WTC11 (cell line): Measurements from ENCODE around the gene SRRM3. TPM values are rescaled to one million over a fixed set of nuclear protein-coding genes. Genes with fewer than 3 reads are reported as not detected.

Experiments
- ATAC-seq: fragments of 200-7000 bp; cut with Tn5 transposase; 2 replicates; pipeline ENCODE4 v1.10.0; 2021; ENCODE audit warnings: mild to moderate bottlenecking, moderate library complexity
- CTCF ChIA-PET: fragments of 300-600 bp; sonication (Branson Sonifier 250); formaldehyde crosslinking; loops from one replicate; lab custom pipeline; 2021; ENCODE audit warnings: antibody characterized with exemption; lab: Charles Lee
- POLR2A ChIA-PET: fragments of 350-600 bp; sonication (Branson Sonifier 250); formaldehyde crosslinking; loops from one replicate; lab custom pipeline; 2021; ENCODE audit warnings: antibody characterized with exemption; lab: Charles Lee
- DNase-seq: peaks from one replicate; pipeline ENCODE4 v3.0.0; 2021; ENCODE audit warnings: low spot score
- H3K27ac Mint-ChIP-seq: 2 replicates; pipeline ENCODE4 v1.8.0; 2021; ENCODE audit warnings: mixed read lengths
- H3K27me3 Mint-ChIP-seq: 2 replicates; pipeline ENCODE4 v1.8.0; 2021; ENCODE audit warnings: low read depth, mild to moderate bottlenecking, moderate library complexity, mixed read lengths
- H3K36me3 Mint-ChIP-seq: 2 replicates; pipeline ENCODE4 v1.8.0; 2021; ENCODE audit warnings: mixed read lengths
- H3K4me1 Mint-ChIP-seq: 2 replicates; pipeline ENCODE4 v1.8.0; 2022; ENCODE audit warnings: mixed read lengths
- H3K4me3 Mint-ChIP-seq: 2 replicates; pipeline ENCODE4 v1.8.0; 2021; ENCODE audit warnings: mild to moderate bottlenecking, moderate library complexity, mixed read lengths
- H3K9me3 Mint-ChIP-seq: 2 replicates; pipeline ENCODE4 v1.8.0; 2021; ENCODE audit warnings: mixed read lengths
- CBFB ChIP-seq: sonication (generic); formaldehyde crosslinking; IDR thresholded peaks from 2 replicates; pipeline ENCODE4 v1.8.1; 2022; ENCODE audit warnings: mild to moderate bottlenecking, low read depth, missing genetic modification reagents
- ELF4 ChIP-seq: sonication (generic); formaldehyde crosslinking; IDR thresholded peaks from 2 replicates; pipeline ENCODE4 v1.8.1; 2022; ENCODE audit warnings: low read depth, mild to moderate bottlenecking, moderate library complexity, missing genetic modification reagents
- FOXJ3 ChIP-seq: sonication (generic); formaldehyde crosslinking; IDR thresholded peaks from 2 replicates; pipeline ENCODE4 v1.9.0; 2021; ENCODE audit warnings: missing genetic modification reagents, mild to moderate bottlenecking, borderline replicate concordance
- GABPB1 ChIP-seq: sonication (generic); formaldehyde crosslinking; IDR thresholded peaks from 2 replicates; pipeline ENCODE4 v1.8.1; 2023; ENCODE audit warnings: mild to moderate bottlenecking, missing genetic modification reagents
- GTF2I ChIP-seq: fragments of 250-450 bp; sonication (Bioruptor Pico); conservative IDR thresholded peaks from 2 replicates; pipeline ENCODE4 v1.4.0; 2021; ENCODE audit warnings: mild to moderate bottlenecking
- JUN ChIP-seq: sonication (generic); formaldehyde crosslinking; IDR thresholded peaks from 2 replicates; pipeline ENCODE4 v1.8.0; 2023; ENCODE audit warnings: mild to moderate bottlenecking, missing genetic modification reagents
- NFATC4 ChIP-seq: fragments of 250-450 bp; sonication (Bioruptor Pico); IDR thresholded peaks from 2 replicates; pipeline ENCODE4 v1.9.0; 2021; ENCODE audit warnings: mild to moderate bottlenecking
- SOX15 ChIP-seq: fragments of 250-450 bp; sonication (Bioruptor Pico); IDR thresholded peaks from 2 replicates; pipeline ENCODE4 v1.9.0; 2021; ENCODE audit warnings: mild to moderate bottlenecking
- SP1 ChIP-seq: sonication (generic); formaldehyde crosslinking; conservative IDR thresholded peaks from 2 replicates; pipeline ENCODE4 v1.8.1; 2022; ENCODE audit warnings: missing genetic modification reagents
- ZNF121 ChIP-seq: sonication (generic); formaldehyde crosslinking; IDR thresholded peaks from 2 replicates; pipeline ENCODE4 v1.8.0; 2023; ENCODE audit warnings: missing genetic modification reagents
- ZNF263 ChIP-seq: sonication (generic); formaldehyde crosslinking; IDR thresholded peaks from 2 replicates; pipeline ENCODE4 v1.8.1; 2022; ENCODE audit warnings: low read depth, mild to moderate bottlenecking, moderate library complexity, missing genetic modification reagents
- ZNF423 ChIP-seq: fragments of 250-450 bp; sonication (Bioruptor Pico); IDR thresholded peaks from 2 replicates; pipeline ENCODE4 v2.1.2; 2022; ENCODE audit warnings: mild to moderate bottlenecking, moderate library complexity
- total RNA-seq: library from RNA; stranded (reverse); gene quantifications from 3 replicates; pipeline ENCODE4 v1.2.3, GENCODE V29; 2021
- TF ChIP-seq, protein P1 (sequence below): sonication (generic); formaldehyde crosslinking; IDR thresholded peaks from 2 replicates; pipeline ENCODE4 v1.8.0; 2023; ENCODE audit warnings: mild to moderate bottlenecking, missing genetic modification reagents
- TF ChIP-seq, protein P2 (sequence below): sonication (generic); formaldehyde crosslinking; IDR thresholded peaks from 2 replicates; pipeline ENCODE4 v1.8.0; 2023; ENCODE audit warnings: missing genetic modification reagents, mild to moderate bottlenecking, borderline replicate concordance
- TF ChIP-seq, protein P3 (sequence below): sonication (generic); formaldehyde crosslinking; conservative IDR thresholded peaks from 2 replicates; pipeline ENCODE4 v1.8.1; 2022; ENCODE audit warnings: mild to moderate bottlenecking, missing genetic modification reagents
- TF ChIP-seq, protein P4 (sequence below): fragments of 250-450 bp; sonication (Bioruptor Pico); IDR thresholded peaks from 2 replicates; pipeline ENCODE4 v1.9.0; 2021; ENCODE audit warnings: moderate library complexity, mild to moderate bottlenecking, inconsistent platforms, borderline replicate concordance

SRRM3 gene
- total RNA-seq, 1 experiment from 2014 or later = 17.7 TPM

DNA sequence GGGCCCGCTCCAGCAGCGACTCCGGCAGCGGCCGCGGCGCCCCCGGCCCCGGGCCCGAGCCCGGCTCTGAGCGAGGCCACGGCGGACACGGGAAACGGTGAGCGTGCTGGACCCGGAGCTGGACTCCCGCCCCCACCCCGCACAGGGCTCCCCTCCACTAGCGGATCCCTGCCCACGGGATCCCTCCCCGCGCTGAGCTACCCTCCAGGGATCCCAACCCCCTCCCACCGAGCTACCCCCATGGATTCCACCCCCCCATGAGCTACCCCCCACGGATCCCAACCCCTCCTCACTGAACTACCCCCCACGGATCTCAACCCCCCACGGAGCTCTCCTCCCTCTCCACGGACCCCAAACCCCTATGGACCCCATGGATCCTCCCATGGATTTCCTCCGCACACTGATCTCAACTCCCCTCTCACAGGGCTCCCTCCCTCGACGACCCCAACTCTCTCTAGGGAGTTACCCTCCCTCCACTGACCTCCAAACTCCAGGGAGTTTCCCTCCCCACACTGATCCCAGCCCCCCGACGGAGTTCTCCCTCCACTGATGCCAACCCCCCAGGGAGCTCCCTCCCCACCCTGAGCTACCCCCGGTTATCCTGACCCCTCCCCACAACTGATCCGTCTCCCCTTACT is 80.1 kb downstream of the SRRM3 start:
- H3K9me3 Mint-ChIP-seq = no peaks in the 10 kb centered on the region
- H3K27me3 Mint-ChIP-seq = peaks cover 65% of the 10 kb centered on the region
- no peak overlapping the region for H3K27ac Mint-ChIP-seq
- CTCF ChIA-PET = interaction anchor here (0.6 to 5.5 kb wide), 12 partner anchors 9 to 213 kb away, joined by 4 to 35 read pairs (median 6); partner anchors contain the start of gene YWHAG
- DNase-seq = no peak
- POLR2A ChIA-PET = interaction anchor here (0.9 to 1.5 kb wide), 5 partner anchors 12 to 234 kb away, joined by 3 to 8 read pairs (median 4); partner anchors contain the start of genes HSPB1, MDH2 and STYXL1
- peak overlapping the region; percentile 83 for H3K4me3 Mint-ChIP-seq
- peaks cover 19% of the 10 kb centered on the region for H3K4me1 Mint-ChIP-seq
- ATAC-seq = peak; percentile 11
- TF ChIP-seq NFATC4 (CRISPR knock-in tag) (no peak), CBFB (CRISPR knock-in tag) (no peak), GABPB1 (no peak), SOX15 (no peak), GTF2I (CRISPR knock-in tag) (no peak), ZNF423 (CRISPR knock-in tag) (0 out of 2 replicates have a peak, but pooled peaks have one; percentile 16)
- TF ChIP-seq, protein P1, sequence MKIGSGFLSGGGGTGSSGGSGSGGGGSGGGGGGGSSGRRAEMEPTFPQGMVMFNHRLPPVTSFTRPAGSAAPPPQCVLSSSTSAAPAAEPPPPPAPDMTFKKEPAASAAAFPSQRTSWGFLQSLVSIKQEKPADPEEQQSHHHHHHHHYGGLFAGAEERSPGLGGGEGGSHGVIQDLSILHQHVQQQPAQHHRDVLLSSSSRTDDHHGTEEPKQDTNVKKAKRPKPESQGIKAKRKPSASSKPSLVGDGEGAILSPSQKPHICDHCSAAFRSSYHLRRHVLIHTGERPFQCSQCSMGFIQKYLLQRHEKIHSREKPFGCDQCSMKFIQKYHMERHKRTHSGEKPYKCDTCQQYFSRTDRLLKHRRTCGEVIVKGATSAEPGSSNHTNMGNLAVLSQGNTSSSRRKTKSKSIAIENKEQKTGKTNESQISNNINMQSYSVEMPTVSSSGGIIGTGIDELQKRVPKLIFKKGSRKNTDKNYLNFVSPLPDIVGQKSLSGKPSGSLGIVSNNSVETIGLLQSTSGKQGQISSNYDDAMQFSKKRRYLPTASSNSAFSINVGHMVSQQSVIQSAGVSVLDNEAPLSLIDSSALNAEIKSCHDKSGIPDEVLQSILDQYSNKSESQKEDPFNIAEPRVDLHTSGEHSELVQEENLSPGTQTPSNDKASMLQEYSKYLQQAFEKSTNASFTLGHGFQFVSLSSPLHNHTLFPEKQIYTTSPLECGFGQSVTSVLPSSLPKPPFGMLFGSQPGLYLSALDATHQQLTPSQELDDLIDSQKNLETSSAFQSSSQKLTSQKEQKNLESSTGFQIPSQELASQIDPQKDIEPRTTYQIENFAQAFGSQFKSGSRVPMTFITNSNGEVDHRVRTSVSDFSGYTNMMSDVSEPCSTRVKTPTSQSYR (CRISPR knock-in tag) = no peak
- TF ChIP-seq, protein P2, sequence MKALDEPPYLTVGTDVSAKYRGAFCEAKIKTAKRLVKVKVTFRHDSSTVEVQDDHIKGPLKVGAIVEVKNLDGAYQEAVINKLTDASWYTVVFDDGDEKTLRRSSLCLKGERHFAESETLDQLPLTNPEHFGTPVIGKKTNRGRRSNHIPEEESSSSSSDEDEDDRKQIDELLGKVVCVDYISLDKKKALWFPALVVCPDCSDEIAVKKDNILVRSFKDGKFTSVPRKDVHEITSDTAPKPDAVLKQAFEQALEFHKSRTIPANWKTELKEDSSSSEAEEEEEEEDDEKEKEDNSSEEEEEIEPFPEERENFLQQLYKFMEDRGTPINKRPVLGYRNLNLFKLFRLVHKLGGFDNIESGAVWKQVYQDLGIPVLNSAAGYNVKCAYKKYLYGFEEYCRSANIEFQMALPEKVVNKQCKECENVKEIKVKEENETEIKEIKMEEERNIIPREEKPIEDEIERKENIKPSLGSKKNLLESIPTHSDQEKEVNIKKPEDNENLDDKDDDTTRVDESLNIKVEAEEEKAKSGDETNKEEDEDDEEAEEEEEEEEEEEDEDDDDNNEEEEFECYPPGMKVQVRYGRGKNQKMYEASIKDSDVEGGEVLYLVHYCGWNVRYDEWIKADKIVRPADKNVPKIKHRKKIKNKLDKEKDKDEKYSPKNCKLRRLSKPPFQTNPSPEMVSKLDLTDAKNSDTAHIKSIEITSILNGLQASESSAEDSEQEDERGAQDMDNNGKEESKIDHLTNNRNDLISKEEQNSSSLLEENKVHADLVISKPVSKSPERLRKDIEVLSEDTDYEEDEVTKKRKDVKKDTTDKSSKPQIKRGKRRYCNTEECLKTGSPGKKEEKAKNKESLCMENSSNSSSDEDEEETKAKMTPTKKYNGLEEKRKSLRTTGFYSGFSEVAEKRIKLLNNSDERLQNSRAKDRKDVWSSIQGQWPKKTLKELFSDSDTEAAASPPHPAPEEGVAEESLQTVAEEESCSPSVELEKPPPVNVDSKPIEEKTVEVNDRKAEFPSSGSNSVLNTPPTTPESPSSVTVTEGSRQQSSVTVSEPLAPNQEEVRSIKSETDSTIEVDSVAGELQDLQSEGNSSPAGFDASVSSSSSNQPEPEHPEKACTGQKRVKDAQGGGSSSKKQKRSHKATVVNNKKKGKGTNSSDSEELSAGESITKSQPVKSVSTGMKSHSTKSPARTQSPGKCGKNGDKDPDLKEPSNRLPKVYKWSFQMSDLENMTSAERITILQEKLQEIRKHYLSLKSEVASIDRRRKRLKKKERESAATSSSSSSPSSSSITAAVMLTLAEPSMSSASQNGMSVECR (CRISPR knock-in tag) = no peak
- TF ChIP-seq, protein P3, sequence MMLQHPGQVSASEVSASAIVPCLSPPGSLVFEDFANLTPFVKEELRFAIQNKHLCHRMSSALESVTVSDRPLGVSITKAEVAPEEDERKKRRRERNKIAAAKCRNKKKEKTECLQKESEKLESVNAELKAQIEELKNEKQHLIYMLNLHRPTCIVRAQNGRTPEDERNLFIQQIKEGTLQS (CRISPR knock-in tag) = no peak
- no peaks in the 10 kb centered on the region; the same call in 1 of the 2 replicates for H3K36me3 Mint-ChIP-seq

DNA sequence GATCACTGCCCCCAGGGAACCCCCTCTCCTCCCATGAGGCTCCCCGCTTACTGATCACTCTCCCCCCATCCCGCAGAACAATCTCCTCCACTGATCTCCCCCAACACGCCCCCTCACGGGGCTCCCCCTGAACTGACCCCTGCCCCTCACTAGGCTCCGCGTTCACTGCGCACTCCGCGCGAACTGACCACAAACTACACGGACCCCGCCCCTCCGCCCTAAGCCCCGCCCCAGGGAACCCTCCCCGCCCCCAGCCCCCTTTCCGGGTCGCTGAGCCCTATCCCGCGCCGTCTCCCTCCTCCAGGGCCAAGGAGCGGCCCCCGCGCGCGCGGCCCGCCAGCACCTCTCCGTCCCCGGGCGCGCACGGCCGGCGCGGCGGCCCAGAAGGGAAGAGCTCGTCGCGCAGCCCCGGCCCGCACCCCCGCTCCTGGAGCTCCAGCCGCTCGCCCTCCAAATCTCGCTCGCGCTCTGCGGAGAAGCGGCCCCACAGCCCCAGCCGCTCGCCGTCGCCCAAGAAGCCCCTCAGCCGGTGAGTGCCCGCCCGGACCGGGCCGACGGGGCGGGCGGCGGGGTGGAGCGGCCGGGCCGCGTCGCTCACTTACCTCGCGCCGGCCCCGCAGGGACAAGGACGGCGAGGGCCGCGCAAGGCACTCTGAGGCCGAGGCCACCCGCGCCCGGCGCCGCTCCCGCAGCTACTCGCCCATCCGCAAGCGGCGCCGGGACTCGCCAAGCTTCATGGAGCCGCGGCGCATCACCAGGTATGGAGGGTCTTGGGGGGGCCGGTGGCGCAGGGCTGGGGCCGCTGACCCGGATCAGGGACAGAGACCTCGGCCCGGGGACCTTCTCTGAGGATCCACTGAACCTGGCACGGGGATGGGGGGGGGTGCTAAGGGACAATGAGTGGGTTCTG is 80.9 kb downstream of the SRRM3 start:
- no peaks in the 10 kb centered on the region; the same call in 1 of the 2 replicates for H3K36me3 Mint-ChIP-seq
- ChIA-PET CTCF (interaction anchor here (0.6 to 5.5 kb wide), 14 partner anchors 8 to 214 kb away, joined by 3 to 35 read pairs (median 5); partner anchors contain the start of gene YWHAG), POLR2A (interaction anchor here (0.6 to 1.5 kb wide), 7 partner anchors 9 to 235 kb away, joined by 3 to 8 read pairs (median 3); partner anchors contain the start of genes HSPB1, MDH2 and STYXL1)
- DNase-seq = peak; percentile 71
- H3K27me3 Mint-ChIP-seq = peaks cover 57% of the 10 kb centered on the region
- peak; percentile 66 for ATAC-seq
- H3K4me1 Mint-ChIP-seq = peaks cover 19% of the 10 kb centered on the region
- H3K4me3 Mint-ChIP-seq = peak overlapping the region; percentile 83
- no peak overlapping the region for H3K27ac Mint-ChIP-seq
- TF ChIP-seq SP1 (CRISPR knock-in tag) (no peak), ZNF263 (CRISPR knock-in tag) (0 out of 2 replicates have a peak, but pooled peaks have one; percentile 23), FOXJ3 (CRISPR knock-in tag) (no peak), ZNF121 (CRISPR knock-in tag) (no peak), ELF4 (CRISPR knock-in tag) (0 out of 2 replicates have a peak, but pooled peaks have one; percentile 44), JUN (CRISPR knock-in tag) (0 out of 2 replicates have a peak, but pooled peaks have one; percentile 26)
- TF ChIP-seq, protein P3 (CRISPR knock-in tag) = no peak
- TF ChIP-seq, protein P4, sequence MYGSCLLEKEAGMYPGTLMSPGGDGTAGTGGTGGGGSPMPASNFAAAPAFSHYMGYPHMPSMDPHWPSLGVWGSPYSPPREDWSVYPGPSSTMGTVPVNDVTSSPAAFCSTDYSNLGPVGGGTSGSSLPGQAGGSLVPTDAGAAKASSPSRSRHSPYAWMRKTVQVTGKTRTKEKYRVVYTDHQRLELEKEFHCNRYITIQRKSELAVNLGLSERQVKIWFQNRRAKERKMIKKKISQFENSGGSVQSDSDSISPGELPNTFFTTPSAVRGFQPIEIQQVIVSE (CRISPR knock-in tag) = no peak
- no peaks in the 10 kb centered on the region for H3K9me3 Mint-ChIP-seq
